HepG2 (cell line): ENCODE results near the gene FIZ1. TPM values are rescaled to one million over a fixed set of nuclear protein-coding genes. Genes with fewer than 3 reads are reported as not detected.

Source experiments
- EZH2 ChIP-seq: conservative IDR thresholded peaks from 2 replicates; pipeline ENCODE4 v1.6.1; 2012; ENCODE audit warnings: mild to moderate bottlenecking, low read depth, low read length, moderate library complexity
- FOXP1 ChIP-seq, 2 experiments: fragments of 450-650 bp in 1 of 2; IDR thresholded peaks; 2 replicates each; pipeline ENCODE4 v1.6.1; 2017 to 2018; ENCODE audit warnings: antibody characterized with exemption in 1 of 2
- HNF1B ChIP-seq: sonication (generic); formaldehyde crosslinking; IDR thresholded peaks from 2 replicates; pipeline ENCODE4 v1.5.1; 2020; ENCODE audit warnings: mild to moderate bottlenecking, moderate library complexity, missing genetic modification reagents
- KLF12 ChIP-seq: sonication (generic); formaldehyde crosslinking; IDR thresholded peaks from 2 replicates; pipeline ENCODE4 v1.4.0; 2020; ENCODE audit warnings: missing genetic modification reagents, borderline replicate concordance
- NFYC ChIP-seq: IDR thresholded peaks from 2 replicates; pipeline ENCODE4 v1.6.1; 2016; ENCODE audit warnings: missing genetic modification reagents, missing compliant biosample characterization
- RFX3 ChIP-seq: IDR thresholded peaks from 2 replicates; pipeline ENCODE4 v1.6.1; 2016; ENCODE audit warnings: missing biosample characterization, missing genetic modification reagents
- RFXANK ChIP-seq: IDR thresholded peaks from 2 replicates; pipeline ENCODE4 v1.6.1; 2016
- ZBTB4 ChIP-seq: sonication (generic); formaldehyde crosslinking; IDR thresholded peaks from 2 replicates; pipeline ENCODE4 v1.4.0; 2020; ENCODE audit warnings: missing genetic modification reagents, mild to moderate bottlenecking, borderline replicate concordance
- ZHX2 ChIP-seq, 2 experiments: sonication (generic) in 1 of 2; formaldehyde crosslinking in 1 of 2; IDR thresholded peaks; 2 replicates each; pipeline versions ENCODE4 v1.6.1 to v1.9.0; 2014 to 2022; ENCODE audit warnings: antibody characterized with exemption in 1 of 2, borderline replicate concordance in 1 of 2, inconsistent platforms in 1 of 2, low read depth in 1 of 2, missing genetic modification reagents in 1 of 2
- ZMYM4 ChIP-seq: sonication (generic); formaldehyde crosslinking; IDR thresholded peaks from 2 replicates; pipeline ENCODE4 v1.8.1; 2023; ENCODE audit warnings: mild to moderate bottlenecking, missing genetic modification reagents
- ZNF232 ChIP-seq: sonication (generic); formaldehyde crosslinking; IDR thresholded peaks from 2 replicates; pipeline ENCODE4 v1.4.0; 2020; ENCODE audit warnings: missing genetic modification reagents, borderline replicate concordance
- ZNF354B ChIP-seq: sonication (generic); formaldehyde crosslinking; IDR thresholded peaks from 2 replicates; pipeline ENCODE4 v1.8.0; 2022; ENCODE audit warnings: mild to moderate bottlenecking, missing genetic modification reagents
- ZNF430 ChIP-seq: sonication (generic); formaldehyde crosslinking; IDR thresholded peaks from 2 replicates; pipeline ENCODE4 v1.9.0; 2021; ENCODE audit warnings: mild to moderate bottlenecking, missing genetic modification reagents
- ZNF546 ChIP-seq: sonication (generic); formaldehyde crosslinking; conservative IDR thresholded peaks from 2 replicates; pipeline ENCODE4 v1.8.1; 2023; ENCODE audit warnings: mild to moderate bottlenecking, missing genetic modification reagents
- ZNF572 ChIP-seq: sonication (generic); formaldehyde crosslinking; IDR thresholded peaks from 2 replicates; pipeline ENCODE4 v1.5.1; 2020; ENCODE audit warnings: mild to moderate bottlenecking, missing genetic modification reagents
- ZUFSP ChIP-seq: sonication (generic); formaldehyde crosslinking; IDR thresholded peaks from 2 replicates; pipeline ENCODE4 v1.9.0; 2021; ENCODE audit warnings: missing genetic modification reagents, mild to moderate bottlenecking, borderline replicate concordance
- polyA plus RNA-seq, 8 experiments: library from polyadenylated mRNA; depleted of rRNA in 3 of 8; stranded (reverse) in 7 of 8; unstranded in 1 of 8; fragments of >200 nt; fragmentation: Illumina TruSeq in 4 of 8; extraction: Trizol in 4 of 8; gene quantifications; 2 replicates each; pipeline versions ENCODE4 v1.2.1 to v1.2.3, GENCODE V29; 2011 to 2016; ENCODE audit warnings: low read depth in 4 of 8, missing spikeins in 1 of 8, mixed read lengths in 1 of 8; ENCODE audit not compliant: insufficient read depth in 1 of 8
- total RNA-seq, 5 experiments: library from RNA; depleted of rRNA; stranded (reverse); fragments of >200 nt; fragmentation: Illumina TruSeq; extraction: Trizol; gene quantifications; 2 replicates each; pipeline ENCODE4 v1.2.3, GENCODE V29; 2016; ENCODE audit warnings: low read depth in 1 of 5

FIZ1 gene
- total and polyA plus RNA-seq, 2 of the 13 experiments (the other 11 are each of a cell fraction or from before 2014, with no cell fraction given) = 3.6 to 5.9 TPM

GRCh38 chr19:55640577-55641425 lies 41.5 kb upstream of the FIZ1 start, which contains the start of gene ZNF580 (continued):
- TF ChIP-seq ZHX2 (IDR thresholded peaks at IDR 0.05; ENCODE audit: low read depth) (no peak), ZHX2 (CRISPR knock-in tag; IDR thresholded peaks at IDR 0.05; ENCODE audit: borderline replicate concordance) (0 out of 2 replicates have a peak, but pooled peaks have one; percentile 22), ZNF232 (CRISPR knock-in tag) (peak; percentile 59; the same call in 1 of the 2 replicates), RFX3 (CRISPR knock-in tag) (no peak), ZUFSP (CRISPR knock-in tag) (no peak), EZH2 (no peak), ZNF430 (no peak; the same call in 1 of the 2 replicates), ZBTB4 (CRISPR knock-in tag) (no peak), KLF12 (no peak), ZNF572 (CRISPR knock-in tag) (no peak), HNF1B (CRISPR knock-in tag) (peak; percentile 35; the same call in 1 of the 2 replicates), ZNF546 (CRISPR knock-in tag) (no peak), ZMYM4 (no peak), FOXP1 (IDR thresholded peaks at IDR 0.05) (no peak), FOXP1 (CRISPR knock-in tag; IDR thresholded peaks at IDR 0.05) (no peak), ZNF354B (CRISPR knock-in tag) (no peak), RFXANK (CRISPR knock-in tag) (no peak), NFYC (no peak)
